Measurements from ENCODE around the gene PLD1. TPM values are rescaled to one million over a fixed set of nuclear protein-coding genes. Genes with fewer than 3 reads are reported as not detected.

The PLD1 gene
- total RNA-seq, 1 donor from 2014 or later, result 8.8 TPM

- H3K27ac ChIP-seq, result no peak overlapping the region
- no peaks in the 10 kb centered on the region for H3K27me3 ChIP-seq
- no peak overlapping the region for H3K4me3 ChIP-seq
- no peak for TF ChIP-seq CTCF (IDR thresholded peaks at IDR 0.05)
- H3K36me3 ChIP-seq, result no peaks in the 10 kb centered on the region
- intact Hi-C loops (cut with DNase I), result no loop called here
- no peaks in the 10 kb centered on the region for H3K9me3 ChIP-seq
- DNase-seq (ENCODE audit: low spot score in 2 of 2), result no peak
- no peaks in the 10 kb centered on the region for H3K4me1 ChIP-seq
Measured at GRCh38 chr3:171784937-171785336, 25.3 kb downstream of the PLD1 start.

- H3K27ac ChIP-seq, result no peak overlapping the region
- intact Hi-C loops (cut with DNase I), result no loop called here
- H3K9me3 ChIP-seq, result no peaks in the 10 kb centered on the region
- H3K27me3 ChIP-seq, result no peaks in the 10 kb centered on the region
- TF ChIP-seq CTCF (IDR thresholded peaks at IDR 0.05), result no peak
- H3K36me3 ChIP-seq, result no peaks in the 10 kb centered on the region
- H3K4me1 ChIP-seq, result no peaks in the 10 kb centered on the region
- no peak overlapping the region for H3K4me3 ChIP-seq
- DNase-seq (ENCODE audit: low spot score in 2 of 2), result no peak
Measured at GRCh38 chr3:171784387-171784786, 25.9 kb downstream of the PLD1 start.

GRCh38 chr3:171783626-171784025 is 26.7 kb downstream of the PLD1 start:
- Histone ChIP-seq H3K4me3 (no peak overlapping the region), H3K27ac (no peak overlapping the region), H3K27me3 (no peaks in the 10 kb centered on the region), H3K36me3 (no peaks in the 10 kb centered on the region), H3K4me1 (no peaks in the 10 kb centered on the region), H3K9me3 (no peaks in the 10 kb centered on the region)
- intact Hi-C loops (cut with DNase I), result no loop called here
- no peak for TF ChIP-seq CTCF (IDR thresholded peaks at IDR 0.05)
- DNase-seq (ENCODE audit: low spot score in 2 of 2), result no peak

- Histone ChIP-seq H3K36me3 (no peaks in the 10 kb centered on the region), H3K27me3 (no peaks in the 10 kb centered on the region)
Measured at GRCh38 chr3:171783086-171783485, 27.2 kb downstream of the PLD1 start.

GRCh38 chr3:171782617-171783016 is 27.7 kb downstream of the PLD1 start:
- H3K4me1 ChIP-seq, result no peaks in the 10 kb centered on the region
- H3K27me3 ChIP-seq, result no peaks in the 10 kb centered on the region
- no peak for TF ChIP-seq CTCF (IDR thresholded peaks at IDR 0.05)
- intact Hi-C loops (cut with DNase I), result no loop called here
- no peaks in the 10 kb centered on the region for H3K9me3 ChIP-seq
- no peaks in the 10 kb centered on the region for H3K36me3 ChIP-seq
- H3K27ac ChIP-seq, result no peak overlapping the region
- DNase-seq (ENCODE audit: low spot score in 2 of 2), result no peak
- H3K4me3 ChIP-seq, result no peak overlapping the region

More at GRCh38 chr3:171783086-171783485, 27.2 kb downstream of the PLD1 start:
- intact Hi-C loops (cut with DNase I), result no loop called here
- Histone ChIP-seq H3K4me3 (no peak overlapping the region), H3K4me1 (no peaks in the 10 kb centered on the region), H3K27ac (no peak overlapping the region), H3K9me3 (no peaks in the 10 kb centered on the region)
- no peak for TF ChIP-seq CTCF (IDR thresholded peaks at IDR 0.05)
- no peak for DNase-seq (ENCODE audit: low spot score in 2 of 2)

- Histone ChIP-seq H3K4me1 (no peaks in the 10 kb centered on the region), H3K36me3 (no peaks in the 10 kb centered on the region), H3K4me3 (no peak overlapping the region), H3K9me3 (no peaks in the 10 kb centered on the region), H3K27me3 (no peaks in the 10 kb centered on the region), H3K27ac (no peak overlapping the region)
- intact Hi-C loops (cut with DNase I), result no loop called here
- no peak for TF ChIP-seq CTCF (IDR thresholded peaks at IDR 0.05)
- no peak for DNase-seq (ENCODE audit: low spot score in 2 of 2)
Measured at GRCh38 chr3:171781711-171782127, 28.6 kb downstream of the PLD1 start.
